ENCODE data around the gene INPP4A.

Gene INPP4A

DNA sequence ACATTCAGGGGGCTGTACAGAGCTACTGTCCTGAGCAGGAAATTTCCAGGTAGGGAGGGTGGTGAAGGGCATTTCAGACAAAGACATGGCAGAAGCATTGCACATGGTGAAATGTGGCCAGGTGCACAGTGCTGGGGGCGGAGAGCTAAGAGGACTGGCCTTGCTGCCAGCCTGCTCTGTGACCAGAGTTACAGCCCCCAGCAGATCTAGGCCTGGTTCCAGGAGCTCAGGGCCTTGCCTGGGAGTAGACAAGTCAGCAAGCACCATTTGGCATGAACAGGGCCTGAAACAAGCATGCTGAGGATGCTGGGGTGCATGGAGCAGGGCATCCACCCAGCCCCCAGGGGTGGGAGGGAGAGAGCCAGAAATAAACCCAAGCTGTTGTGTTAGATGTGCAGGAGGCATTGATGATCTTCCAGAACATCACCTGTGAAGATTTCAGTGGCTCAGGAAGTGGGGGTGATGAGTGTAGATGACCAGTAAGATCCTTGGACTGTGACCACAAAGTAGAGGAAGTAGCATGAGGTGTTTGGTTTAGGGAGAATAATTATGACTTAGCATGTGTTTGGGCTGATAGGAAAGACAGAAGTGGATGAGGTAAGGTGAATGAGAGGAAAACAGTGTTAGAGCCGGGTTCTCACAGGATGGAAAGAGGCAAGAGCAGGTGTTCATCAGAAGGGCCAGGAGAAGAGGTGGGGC lies 102.6 kb downstream of the INPP4A start:
- DNase-seq = no peak

DNA sequence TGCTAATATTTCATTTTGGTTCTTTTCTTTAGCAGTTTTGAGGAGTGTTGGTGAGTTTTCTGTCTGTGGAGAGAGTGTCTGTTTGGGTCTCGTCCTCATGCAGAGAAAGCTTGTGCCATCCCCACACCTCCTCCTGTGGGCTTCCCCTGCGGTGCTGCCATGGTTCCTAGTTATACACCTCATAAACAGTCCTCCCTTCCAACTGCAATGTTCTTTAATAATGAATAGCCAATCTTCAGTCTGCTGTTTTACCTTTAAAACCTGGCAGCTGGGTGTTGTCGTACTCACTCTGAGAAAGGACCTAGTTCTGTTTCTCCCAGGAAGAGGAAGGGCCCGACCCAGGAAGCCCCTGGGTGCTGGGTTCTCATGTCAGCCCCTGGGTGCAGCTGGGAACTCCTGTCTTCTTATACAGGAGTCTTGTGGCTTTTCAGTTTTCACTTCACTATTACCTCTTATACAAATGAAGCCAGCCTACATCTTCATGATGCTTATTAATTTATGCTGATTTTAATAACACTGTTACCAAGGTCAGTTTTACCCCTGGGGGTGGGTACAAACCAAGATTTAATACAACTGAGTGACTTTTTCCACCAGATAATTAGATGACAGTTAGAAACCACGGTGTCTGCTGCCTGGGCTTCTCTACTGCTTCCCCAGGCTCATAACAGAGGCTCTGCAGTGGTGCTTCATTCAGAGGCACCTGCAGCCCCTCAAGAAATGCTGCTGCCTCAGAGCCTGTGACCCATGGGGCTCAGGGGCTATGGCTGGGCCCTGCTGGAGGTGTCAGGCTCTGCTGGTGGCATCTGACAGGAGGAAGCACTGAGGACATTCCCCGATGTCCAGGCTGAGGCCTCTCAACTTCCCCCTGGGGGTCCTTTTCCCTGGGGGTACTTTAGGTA lies 104.5 kb downstream of the INPP4A start:
- DNase-seq = no peak

DNA sequence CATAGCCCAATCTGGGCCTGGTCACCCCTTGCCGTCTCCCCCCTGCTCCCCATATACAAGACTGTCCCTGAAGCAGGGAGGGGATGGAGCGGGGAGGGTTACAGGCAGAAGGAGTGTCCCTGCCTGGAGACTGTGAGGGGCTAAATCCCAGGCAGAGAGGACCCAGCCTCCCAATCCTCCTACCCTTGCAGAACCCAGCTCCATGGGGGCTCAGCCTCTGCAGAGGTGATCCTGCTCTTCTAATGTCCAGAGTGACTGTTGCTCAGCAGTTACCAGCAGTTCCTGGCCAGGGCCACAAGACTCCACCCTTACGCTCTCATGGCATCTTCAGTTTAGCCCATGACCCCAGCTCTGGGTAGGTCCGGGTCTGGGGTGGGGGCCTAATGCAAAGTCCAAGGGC lies 105.5 kb downstream of the INPP4A start:
- DNase-seq = no peak

DNA sequence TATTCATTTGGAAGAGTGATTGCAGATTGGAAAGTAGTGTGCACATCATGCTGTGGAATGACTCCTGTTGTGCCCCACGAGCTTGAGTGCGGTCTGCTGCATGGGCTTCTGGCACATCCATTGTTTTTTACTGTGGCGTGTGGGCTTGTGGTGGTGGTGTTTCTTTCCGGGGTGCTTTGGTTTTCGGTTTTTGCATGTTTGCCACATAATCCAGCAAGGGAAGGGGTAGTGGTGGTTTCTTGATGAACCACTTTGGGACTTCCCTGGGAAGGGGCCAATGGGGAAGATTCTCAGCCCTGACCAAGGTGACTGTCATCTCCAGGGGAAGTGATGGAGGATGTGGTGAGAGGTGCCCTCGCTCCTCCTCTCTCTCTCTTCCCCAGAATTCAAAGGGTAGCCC lies 106.7 kb downstream of the INPP4A start:
- no peak for DNase-seq

DNA sequence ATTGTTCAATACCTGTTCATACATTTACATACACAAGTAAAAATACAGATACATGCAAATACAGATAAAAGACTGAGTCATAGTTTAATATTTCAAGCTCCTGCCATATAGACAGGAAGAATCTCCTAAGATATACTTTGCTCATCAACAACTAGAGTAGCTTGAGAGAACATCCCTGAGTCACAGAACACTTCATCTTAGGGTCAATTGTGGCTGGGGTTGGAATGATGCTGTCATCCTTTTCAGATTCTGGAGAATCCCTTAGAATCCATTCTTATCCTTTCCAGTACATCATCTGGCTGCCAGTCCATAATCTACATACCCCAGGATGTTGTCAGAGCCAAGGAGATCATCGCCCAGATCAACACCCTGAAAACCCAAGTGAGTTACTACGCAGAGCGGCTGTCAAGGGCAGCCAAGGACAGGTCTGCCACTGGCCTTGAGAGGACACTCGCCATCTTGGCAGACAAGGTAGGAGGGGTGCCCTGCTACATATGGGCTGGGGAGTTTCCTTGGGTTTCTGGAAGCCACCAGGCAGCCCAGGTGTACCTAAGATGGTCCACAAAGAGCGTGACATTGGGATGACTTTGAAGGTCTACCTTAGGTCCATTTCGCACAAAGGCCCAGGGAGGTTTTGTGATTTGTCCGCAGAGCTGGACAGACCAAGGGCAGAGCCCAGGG lies 108.0 kb downstream of the INPP4A start:
- no peak for DNase-seq

DNA sequence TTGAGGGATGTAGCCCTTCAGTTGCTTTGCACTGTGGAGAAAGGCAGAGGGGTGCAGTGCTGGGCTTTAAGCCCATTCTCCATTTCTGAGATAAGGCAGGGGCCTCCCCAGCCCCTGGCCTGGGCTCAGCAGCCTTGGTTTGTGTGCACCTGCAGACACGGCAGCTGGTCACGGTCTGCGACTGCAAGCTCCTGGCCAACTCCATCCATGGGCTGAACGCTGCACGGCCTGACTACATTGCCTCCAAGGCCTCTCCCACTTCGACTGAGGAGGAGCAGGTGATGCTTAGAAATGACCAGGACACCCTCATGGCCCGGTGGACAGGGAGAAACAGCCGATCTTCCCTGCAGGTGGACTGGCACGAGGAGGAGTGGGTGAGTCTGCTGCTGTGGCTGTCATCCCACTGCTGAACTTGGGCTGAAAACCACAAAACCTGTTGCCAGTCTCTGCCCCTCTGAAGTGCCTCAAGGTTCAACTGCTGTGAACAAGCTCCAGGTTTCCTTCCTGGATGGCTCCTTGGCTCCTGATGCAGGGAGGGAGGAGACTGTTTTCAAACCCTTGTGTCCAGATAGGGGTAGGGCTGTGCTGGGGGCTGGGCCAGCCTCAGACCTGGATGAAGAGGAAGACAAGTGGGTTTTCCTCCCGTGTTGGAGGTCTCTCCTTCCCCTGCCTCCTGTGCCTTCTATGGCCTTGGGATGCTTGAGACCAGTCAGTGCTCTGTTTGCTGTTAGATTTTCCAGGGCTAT lies 109.6 kb downstream of the INPP4A start:
- DNase-seq = no peak

DNA sequence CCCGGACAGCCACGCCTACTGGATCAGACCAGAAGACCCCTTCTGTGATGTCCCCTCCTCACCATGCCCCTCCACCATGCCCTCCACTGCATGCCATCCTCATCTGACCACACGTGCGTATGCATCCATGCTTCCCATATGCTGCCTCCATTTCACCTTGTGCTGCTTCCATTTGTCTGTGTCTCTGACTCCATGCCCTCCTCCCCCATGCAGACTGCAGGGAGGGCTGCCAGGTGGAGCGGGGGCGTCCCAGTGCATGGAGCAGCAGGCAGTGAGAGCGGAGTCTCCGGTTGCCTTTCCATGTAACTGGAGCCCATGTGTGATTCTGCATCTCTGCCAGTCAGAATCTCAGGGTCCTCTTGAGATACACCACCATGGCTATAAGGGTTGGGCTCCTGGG lies 111.0 kb downstream of the INPP4A start:
- no peak for DNase-seq

DNA sequence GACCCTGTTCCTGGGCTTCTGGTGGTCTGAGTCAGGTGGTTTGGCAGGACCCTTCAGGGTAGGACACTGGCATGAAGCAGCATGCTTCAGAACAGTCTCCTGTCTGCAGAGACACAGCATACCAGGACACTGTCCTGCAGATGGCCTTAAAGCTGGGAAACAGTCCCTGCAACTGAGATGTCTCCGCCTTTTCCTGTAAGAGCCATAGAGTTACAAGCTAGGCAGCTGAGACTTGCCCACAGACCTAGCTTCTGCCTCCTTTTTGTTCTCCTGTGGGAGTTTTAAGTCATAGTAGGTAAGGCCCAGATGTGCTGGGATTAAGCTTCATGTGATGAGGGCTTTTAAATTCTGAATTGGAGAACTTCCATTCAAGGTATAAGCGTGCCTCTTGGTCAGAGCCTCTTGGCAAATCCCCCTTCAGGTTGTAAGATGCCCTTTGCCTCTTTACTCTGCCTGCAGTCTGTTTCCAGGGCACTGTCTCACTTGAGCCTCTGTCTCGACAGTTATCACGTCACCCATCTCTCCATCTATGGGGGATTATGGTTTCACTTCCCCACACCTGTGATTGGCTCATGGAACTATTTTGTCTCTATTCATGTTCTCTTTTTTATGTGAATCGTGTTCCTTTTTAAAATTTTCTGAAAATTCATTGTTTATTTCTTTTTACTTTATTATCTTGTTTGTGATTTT lies 111.8 kb downstream of the INPP4A start:
- DNase-seq = no peak

DNA sequence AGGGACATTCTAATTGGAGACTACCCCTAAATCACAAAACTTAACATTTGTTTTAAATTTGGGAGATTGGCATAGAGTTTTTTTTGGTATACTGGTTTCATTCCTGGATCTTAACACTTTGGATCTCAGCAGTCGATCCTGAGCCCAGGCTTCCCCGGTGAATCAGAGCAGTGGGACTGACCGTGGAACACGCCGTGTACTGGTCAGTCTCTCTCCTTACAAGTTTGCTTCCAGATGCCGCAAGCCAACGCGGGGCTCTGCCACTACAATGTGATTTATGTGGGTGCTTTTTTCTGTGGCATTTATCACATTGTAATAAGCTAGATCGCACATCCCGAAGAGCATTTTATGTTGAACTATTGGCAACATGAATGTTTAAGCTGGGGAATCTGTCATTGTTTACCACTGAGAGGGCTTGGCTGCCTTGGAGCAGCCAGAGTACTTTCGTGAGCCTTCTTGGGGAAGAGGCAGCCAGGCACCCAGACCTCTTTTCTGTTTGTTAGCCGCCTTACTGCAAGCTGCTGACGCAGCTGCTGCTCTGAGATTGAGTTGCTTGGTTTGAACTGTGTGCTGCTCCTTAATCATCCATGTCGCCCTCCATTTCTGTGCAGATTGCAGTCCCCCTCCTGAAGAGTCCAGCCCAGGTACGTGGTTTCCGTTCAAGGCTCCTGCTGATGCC lies 114.3 kb downstream of the INPP4A start:
- no peak for DNase-seq

DNA sequence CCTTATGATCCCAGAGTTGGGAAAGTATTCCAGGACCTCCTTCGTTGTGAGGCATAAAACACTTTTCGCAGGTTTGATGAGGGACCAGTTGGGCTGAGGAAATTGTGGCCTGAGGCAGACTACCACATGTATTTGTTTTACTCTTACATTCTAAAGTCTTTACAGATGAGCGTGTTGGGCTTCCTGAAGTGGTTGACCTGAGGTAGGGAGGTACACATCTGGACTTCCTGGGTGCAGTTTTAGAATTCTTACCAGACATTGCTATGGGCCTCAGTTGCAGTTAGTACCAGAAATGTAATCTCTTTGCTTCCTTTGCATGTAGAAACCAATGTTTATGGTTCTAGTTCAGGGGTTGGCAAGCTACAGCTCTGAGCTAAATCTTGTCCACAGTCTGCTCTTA lies 114.9 kb downstream of the INPP4A start:
- no peak for DNase-seq

DNA sequence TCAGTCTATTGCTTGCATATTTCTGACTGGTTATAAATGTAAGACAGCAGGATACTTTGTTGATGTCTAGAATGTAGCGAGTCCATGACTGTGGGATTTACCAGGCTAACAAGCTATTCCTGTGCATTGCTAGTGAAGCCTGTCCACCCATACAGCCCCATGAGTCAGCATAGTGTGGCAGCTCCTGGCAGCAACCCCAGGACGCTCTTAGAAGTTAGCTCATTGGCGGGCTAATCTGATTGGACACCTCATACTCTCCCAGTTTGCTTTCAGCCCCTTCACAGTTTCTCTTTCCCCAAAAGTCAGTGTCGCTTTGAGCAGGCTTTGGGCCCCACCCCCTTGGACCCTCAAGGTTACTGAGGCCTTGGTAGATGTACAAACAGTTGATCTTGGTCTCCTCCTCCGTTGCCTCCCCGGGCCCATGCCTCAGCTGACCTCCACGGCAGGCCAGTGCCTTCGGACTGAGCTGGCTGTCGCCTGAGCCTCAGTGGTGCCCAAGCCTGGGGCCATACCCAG lies 115.7 kb downstream of the INPP4A start:
- DNase-seq = no peak

DNA sequence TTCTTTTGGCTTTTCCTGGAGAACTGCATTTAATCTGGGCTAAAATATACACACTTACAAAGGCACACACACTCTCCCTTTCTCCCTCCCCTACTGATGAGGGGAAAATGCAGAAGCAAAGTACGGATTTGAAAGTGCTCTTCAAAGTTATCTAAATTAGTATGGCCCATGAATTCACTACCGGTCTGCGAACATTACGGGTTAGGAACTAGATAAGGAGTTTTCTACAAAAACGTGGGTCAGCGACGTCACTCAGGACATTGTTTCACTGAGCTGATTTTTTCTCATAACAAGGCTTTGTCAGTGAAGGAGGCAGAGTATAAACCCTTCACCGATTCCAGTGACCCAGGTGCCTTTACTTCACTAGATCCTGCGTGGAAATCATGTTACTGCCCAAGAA lies 116.4 kb downstream of the INPP4A start:
- DNase-seq = no peak

DNA sequence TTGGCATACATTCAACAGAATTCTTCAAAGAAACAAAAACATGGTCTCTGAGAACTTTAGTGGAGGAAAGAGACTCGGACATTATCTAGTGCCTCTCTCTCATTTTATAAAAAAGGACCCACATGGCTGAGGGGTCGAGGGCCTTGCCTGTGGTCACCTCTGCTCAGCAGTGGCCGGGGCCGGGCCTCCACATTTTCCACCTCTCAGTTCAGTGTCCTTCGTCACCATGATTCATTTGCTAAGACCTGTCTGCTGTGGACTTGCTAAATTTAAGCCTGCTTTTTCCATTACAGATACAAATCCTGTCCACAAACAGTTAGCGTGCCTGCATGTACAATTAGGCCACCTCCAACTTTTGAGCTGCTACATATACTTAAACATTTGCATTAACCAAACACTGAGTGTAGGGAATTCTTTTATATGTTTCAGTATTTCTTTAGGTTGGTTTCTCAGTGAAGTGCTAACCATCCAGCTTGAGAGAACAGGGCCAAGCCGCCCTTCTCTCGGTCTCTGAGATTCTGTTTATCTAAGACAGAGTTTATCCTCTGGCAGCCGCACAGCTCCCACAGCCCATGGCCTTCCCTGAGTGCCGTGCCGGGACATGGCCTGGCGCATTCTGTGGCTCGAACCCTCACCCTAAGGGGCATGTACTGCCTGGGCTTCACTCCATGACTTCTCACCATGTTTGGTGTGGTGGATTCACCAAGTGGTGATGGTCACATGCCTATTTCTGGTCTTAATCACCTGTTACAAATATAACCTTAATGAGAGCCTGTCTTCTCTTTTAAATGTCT lies 117.4 kb downstream of the INPP4A start:
- DNase-seq = no peak

DNA sequence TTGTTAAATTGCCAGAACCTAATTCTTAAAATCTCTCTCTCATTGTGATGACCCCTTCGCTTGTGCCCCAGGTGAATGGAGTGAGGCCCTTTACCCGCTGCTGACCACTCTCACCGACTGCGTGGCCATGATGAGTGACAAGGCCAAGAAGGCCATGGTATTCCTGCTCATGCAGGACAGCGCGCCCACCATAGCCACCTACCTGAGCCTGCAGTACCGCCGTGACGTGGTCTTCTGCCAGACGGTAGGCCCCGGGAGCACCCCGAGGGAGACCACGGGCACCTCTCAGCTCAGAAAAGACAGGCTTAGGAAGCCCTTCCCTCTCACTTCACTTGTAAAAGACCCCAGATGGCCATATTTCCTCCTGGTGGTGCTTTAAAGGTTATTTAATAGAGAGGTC lies 118.7 kb downstream of the INPP4A start:
- DNase-seq = no peak

DNA sequence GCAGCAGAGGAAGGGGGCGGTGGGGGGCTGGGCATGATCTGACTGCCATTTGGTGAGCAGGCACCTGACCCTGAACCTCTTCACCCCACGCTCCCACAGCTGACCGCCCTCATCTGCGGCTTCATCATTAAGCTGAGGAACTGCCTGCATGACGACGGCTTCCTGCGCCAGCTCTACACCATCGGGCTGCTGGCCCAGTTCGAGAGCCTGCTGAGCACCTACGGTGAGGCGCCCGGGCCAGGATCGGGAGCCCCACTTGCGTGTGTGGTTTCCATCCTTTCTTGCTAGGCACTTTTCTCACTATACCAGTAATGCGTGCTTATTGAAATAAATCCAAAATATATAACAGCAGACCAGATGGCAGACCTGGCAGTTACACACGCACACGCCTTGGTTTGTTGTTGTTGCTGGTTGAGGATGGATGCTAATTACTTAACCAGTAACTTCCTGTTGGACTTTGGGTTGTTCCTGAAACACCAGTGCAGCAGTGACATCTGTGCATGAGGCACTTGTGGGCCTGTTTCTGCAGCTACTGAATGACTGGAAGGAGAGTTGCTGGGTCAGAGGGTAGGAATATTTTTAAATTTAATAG lies 120.0 kb downstream of the INPP4A start:
- no peak for DNase-seq

DNA sequence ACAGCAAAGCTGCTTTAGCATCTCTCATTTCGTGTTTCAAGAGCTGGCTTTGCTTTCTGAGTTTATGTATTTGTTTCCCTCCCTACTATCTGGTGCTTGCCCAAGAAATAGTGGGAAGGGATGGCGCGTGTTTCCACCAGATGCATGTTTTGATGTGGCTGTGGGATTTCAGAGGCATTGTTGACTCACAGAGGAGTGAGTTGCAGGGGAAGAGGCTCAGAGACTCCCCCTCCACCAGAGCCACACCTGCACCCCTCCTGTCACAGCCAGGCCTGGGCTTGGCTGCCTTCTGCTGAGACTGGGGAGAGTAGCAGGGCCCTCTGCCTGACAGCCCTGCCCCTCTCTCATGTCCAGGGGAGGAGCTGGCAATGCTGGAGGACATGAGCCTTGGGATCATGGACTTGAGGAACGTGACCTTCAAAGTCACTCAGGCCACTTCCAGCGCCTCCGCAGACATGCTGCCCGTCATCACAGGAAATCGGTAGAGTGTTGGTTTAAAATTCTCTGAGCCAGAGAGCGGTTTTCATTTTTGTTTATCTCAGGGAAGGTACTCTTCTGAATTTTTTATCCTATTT lies 120.7 kb downstream of the INPP4A start:
- no peak for DNase-seq

DNA sequence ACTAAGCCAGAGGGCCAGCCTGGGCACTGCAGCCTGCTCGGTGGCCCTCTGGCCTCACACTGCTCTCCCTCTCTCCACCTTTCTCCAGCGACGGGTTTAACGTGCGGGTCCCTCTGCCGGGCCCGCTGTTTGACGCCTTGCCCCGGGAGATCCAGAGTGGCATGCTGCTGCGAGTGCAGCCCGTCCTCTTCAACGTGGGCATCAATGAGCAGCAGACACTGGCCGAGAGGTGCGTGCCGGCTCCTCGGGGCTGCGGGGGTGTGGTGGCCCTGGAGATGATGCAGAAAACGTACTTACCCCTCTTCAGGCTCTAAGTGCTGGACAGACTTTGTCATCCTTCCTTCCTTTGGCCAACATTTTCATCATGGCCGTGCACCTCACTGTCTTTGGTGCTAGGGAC lies 121.3 kb downstream of the INPP4A start:
- DNase-seq = no peak

DNA sequence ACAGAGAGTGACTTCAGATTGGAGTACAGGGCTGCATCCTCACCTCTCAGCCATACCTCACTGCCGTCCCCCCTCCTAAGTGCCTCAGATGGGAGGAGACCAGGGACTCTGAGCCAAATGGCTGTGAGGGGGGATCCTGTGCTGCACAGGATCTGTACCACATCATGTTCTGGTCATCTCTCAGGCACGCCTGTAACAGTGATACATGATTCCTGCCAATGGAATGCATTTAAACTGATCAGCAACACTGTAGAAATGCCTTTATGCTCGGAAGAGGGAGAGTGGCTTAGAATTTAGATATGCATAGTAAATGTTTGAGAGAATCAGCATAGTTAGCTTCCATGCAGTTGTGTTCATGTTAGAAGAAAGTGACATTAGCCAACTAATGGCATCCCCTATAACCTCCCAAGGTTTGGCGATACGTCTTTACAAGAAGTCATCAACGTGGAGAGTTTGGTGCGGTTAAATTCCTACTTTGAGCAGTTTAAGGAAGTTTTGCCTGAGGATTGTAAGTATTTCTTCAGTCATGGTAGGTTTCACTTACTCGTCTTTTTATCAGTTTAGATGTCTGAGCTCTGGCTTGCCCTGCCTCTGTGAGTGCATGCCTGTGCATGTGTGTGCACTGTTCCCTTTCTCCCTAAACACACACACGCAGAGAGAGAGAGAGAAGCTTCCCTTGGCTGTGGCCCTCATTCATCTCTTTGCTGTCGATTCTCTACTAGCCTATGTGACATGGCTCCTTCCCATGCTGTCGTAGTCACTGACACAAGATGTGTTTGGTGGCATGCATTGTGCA lies 123.7 kb downstream of the INPP4A start:
- no peak for DNase-seq

DNA sequence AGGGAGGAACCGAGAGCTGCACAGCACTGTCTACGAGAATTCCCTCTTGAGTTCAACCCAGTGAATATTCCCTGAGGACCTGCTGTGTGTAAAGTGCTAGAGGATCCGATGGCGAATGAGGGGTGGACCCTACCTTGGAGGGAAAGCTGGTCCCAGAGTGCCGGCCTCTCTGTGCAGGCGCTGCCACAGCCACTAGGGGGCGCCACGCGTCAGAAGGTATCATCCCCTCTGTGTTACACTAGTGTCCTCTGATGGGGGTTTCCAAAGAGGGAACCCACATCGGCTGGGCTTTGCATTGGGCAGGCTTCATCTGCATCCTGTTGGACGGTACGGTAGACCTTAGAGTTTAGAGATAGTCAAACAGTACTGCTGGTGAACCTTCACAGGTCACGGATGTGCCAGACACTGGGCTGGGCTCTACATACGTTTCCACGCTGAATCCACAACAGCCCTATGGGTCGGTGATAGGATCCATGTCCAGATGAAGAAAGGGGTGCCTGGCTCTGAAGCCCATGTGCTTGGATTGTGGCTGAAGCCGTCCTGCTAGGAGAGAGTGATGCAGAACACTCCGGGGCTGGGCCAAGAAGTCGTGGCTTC lies 124.6 kb downstream of the INPP4A start:
- DNase-seq = no peak

Data from GF-D8 (cell line).